Measurements from ENCODE around the gene TMEM61. TPM values are rescaled to one million over a fixed set of nuclear protein-coding genes. Genes with fewer than 3 reads are reported as not detected.

TMEM61 gene
- total and polyA plus RNA-seq, 2 of the 8 experiments (the other 6 are each of a cell fraction or from before 2014, with no cell fraction given): 0.54 to 1.4 TPM

GRCh38 chr1:55035904-55036303, 55.5 kb downstream of the TMEM61 start (continued):
- no peak for TF ChIP-seq SIN3A (conservative IDR thresholded peaks at IDR 0.05 in 1 of 2, IDR thresholded peaks at IDR 0.05 in 1 of 2; ENCODE audit: low read depth in 1 of 2, low read length in 2 of 2)

All from H1 (cell line).